Body of pancreas (tissue), 4 donors: ENCODE data around the gene PAX8. TPM values are rescaled to one million over a fixed set of nuclear protein-coding genes. Genes with fewer than 3 reads are reported as not detected.
A peak's percentile ranks its signal among the peaks of the same experiment; 100 is the strongest.
"Not testable (repeated sequence)": the region's sequence is repeated elsewhere in the genome, so short reads cannot be mapped to it uniquely, and the experiment has no call there.

Source experiments
- ATAC-seq: fragments of 150-250 bp; one replicate; pipeline ENCODE4 v1.9.1; 2016
- DNase-seq, 4 donors: peaks; one replicate each; pipeline ENCODE4 v3.0.0-alpha.2; 2019
- H3K27ac ChIP-seq, 4 donors: fragments of 200-600 bp; sonication (generic); 1 replicate in 3 of 4; 2 replicates in 1 of 4; pipeline versions ENCODE4 v1.5.1 to v1.6.1; 2016 to 2019; ENCODE audit warnings: mild to moderate bottlenecking in 1 of 4, mixed read lengths in 1 of 4, moderate library complexity in 1 of 4
- H3K27me3 ChIP-seq, 2 donors: fragments of 200-600 bp; sonication (generic); one replicate each; pipeline ENCODE4 v1.6.0; 2016; ENCODE audit warnings: mild to moderate bottlenecking in 1 of 2
- H3K36me3 ChIP-seq, 2 donors: fragments of 200-600 bp; sonication (generic); replicated peaks in 1 of 2; 2 replicates each; pipeline ENCODE4 v1.5.1; 2016; ENCODE audit warnings: low read depth in 2 of 2; ENCODE audit not compliant: insufficient read depth in 1 of 2
- H3K4me1 ChIP-seq: fragments of 200-600 bp; sonication (generic); one replicate; pipeline ENCODE4 v1.6.0; 2016
- H3K4me3 ChIP-seq, 2 donors: fragments of 200-600 bp; sonication (generic); 1 replicate in 1 of 2; 2 replicates in 1 of 2; pipeline ENCODE4 v1.5.1; 2016 to 2019
- H3K9me3 ChIP-seq, 3 donors: fragments of 200-600 bp; sonication (generic); 1 replicate in 2 of 3; 2 replicates in 1 of 3; pipeline ENCODE4 v1.5.1; 2016
- CTCF ChIP-seq, 7 experiments: fragments of 450-650 bp in 4 of 7; fragments of 200-600 bp in 3 of 7; sonication (generic) in 3 of 7; IDR thresholded peaks; one replicate each; pipeline ENCODE4 v1.5.1; 2016 to 2019; ENCODE audit warnings: antibody characterized with exemption in 7 of 7
- POLR2A ChIP-seq, 3 donors: fragments of 450-650 bp; IDR thresholded peaks; one replicate each; pipeline ENCODE4 v1.6.1; 2016; ENCODE audit warnings: antibody characterized with exemption in 3 of 3, mild to moderate bottlenecking in 2 of 3
- WGBS, 2 donors: methylation state at CpG; one replicate each; pipeline ENCODE4 v1.1.5; 2017; 5-methylcytosine and 5-hydroxymethylcytosine counted together
- intact Hi-C: fragments of 100-400 bp; cut with DNase I; formaldehyde crosslinking; loops from one replicate; pipeline ENCODE4 v1.15.1; 2023
- total RNA-seq, 2 donors: library from RNA; depleted of rRNA; stranded (reverse); fragments of >200 nt; gene quantifications; one replicate each; pipeline ENCODE4 v1.1.0, GENCODE V29; 2016

PAX8 gene
- total RNA-seq, 2 donors from 2014 or later, result 0.52 to 2.3 TPM

GRCh38 chr2:113297590-113297989 lies 18.9 kb upstream of the PAX8 start:
- H3K9me3 ChIP-seq, H3K27ac ChIP-seq, H3K27me3 ChIP-seq, H3K4me3 ChIP-seq, H3K36me3 ChIP-seq, H3K4me1 ChIP-seq, intact Hi-C loops, ATAC-seq: not testable (repeated sequence)
- peak in 2 of 7 experiments; percentile 13 to 28 for TF ChIP-seq CTCF (IDR thresholded peaks at IDR 0.05)
- DNase-seq, result peak in 1 of 4 donors; percentile 38
- WGBS, 2 donors, result 20 to 50% methylated on average over 1 to 2 of the region's 2 CpGs

GRCh38 chr2:113291191-113291590 lies 12.5 kb upstream of the PAX8 start:
- no peaks in the 10 kb centered on the region for H3K36me3 ChIP-seq
- ATAC-seq (no peak), DNase-seq (no peak)
- intact Hi-C loops, result no loop called here
- H3K9me3 ChIP-seq, result no peaks in the 10 kb centered on the region
- H3K27me3 ChIP-seq, result no peaks in the 10 kb centered on the region
- peak overlapping the region in 3 of 4 donors; percentile 21 to 52 (median 33) for H3K27ac ChIP-seq
- 32 to 51% methylated on average over 17 to 28 of the region's 28 CpGs for WGBS, 2 donors
- peaks cover 19% of the 10 kb centered on the region for H3K4me1 ChIP-seq
- no peak overlapping the region for H3K4me3 ChIP-seq
- no peak for TF ChIP-seq POLR2A (IDR thresholded peaks at IDR 0.05)
- TF ChIP-seq CTCF (IDR thresholded peaks at IDR 0.05), result no peak

- 32 to 57% methylated on average over 3 to 5 of the region's 5 CpGs for WGBS, 2 donors
- H3K4me3 ChIP-seq, H3K27me3 ChIP-seq, H3K36me3 ChIP-seq, H3K9me3 ChIP-seq, intact Hi-C loops: not testable (repeated sequence)
- DNase-seq (peak; percentile 64 to 88 (median 76)), ATAC-seq (peak; percentile 85)
- TF ChIP-seq POLR2A (IDR thresholded peaks at IDR 0.05), result peak; percentile 11 to 63 (median 56)
- peak overlapping the region; percentile 82 to 88 (median 84) for H3K27ac ChIP-seq
- peaks cover 32% of the 10 kb centered on the region for H3K4me1 ChIP-seq
Observed at GRCh38 chr2:113288674-113289149, 10.0 kb upstream of the PAX8 start.

- 15 to 23% methylated on average over 4 to 6 of the region's 6 CpGs for WGBS, 2 donors
- intact Hi-C loops, H3K36me3 ChIP-seq, H3K27me3 ChIP-seq, H3K4me3 ChIP-seq, H3K9me3 ChIP-seq: not testable (repeated sequence)
- Histone ChIP-seq H3K27ac (peak overlapping the region; percentile 82 to 88 (median 84)), H3K4me1 (peaks cover 37% of the 10 kb centered on the region)
- DNase-seq (peak; percentile 26 to 76 (median 61)), ATAC-seq (peak; percentile 67)
Observed at GRCh38 chr2:113288117-113288673, 9.5 kb upstream of the PAX8 start.

- Histone ChIP-seq H3K27ac (peak overlapping the region in 3 of 4 donors; percentile 91 to 95 (median 93)), H3K4me3 (no peak overlapping the region), H3K36me3 (no peaks in the 10 kb centered on the region), H3K27me3 (no peaks in the 10 kb centered on the region), H3K4me1 (peaks cover 61% of the 10 kb centered on the region), H3K9me3 (no peaks in the 10 kb centered on the region)
- 94 to 96% methylated on average over 3 of the region's 3 CpGs for WGBS, 2 donors
- DNase-seq, result no peak
- ATAC-seq, result no peak
- TF ChIP-seq POLR2A (IDR thresholded peaks at IDR 0.05), result no peak
- TF ChIP-seq CTCF (IDR thresholded peaks at IDR 0.05), result no peak
- intact Hi-C loops, result no loop called here
Observed at GRCh38 chr2:113285816-113286215, 7.1 kb upstream of the PAX8 start.

- DNase-seq, H3K27me3 ChIP-seq, H3K36me3 ChIP-seq, H3K4me3 ChIP-seq, H3K9me3 ChIP-seq, ATAC-seq, intact Hi-C loops: not testable (repeated sequence)
- Histone ChIP-seq H3K27ac (peak overlapping the region; percentile 82 to 95 (median 92)), H3K4me1 (peaks cover 62% of the 10 kb centered on the region)
- 83 to 84% methylated on average over 6 of the region's 6 CpGs for WGBS, 2 donors
Observed at GRCh38 chr2:113284999-113285398, 6.3 kb upstream of the PAX8 start.
